Tibial nerve (tissue), 4 donors: ENCODE results near the gene MYCN.

ENCODE experiments used
- CTCF ChIP-seq, 5 experiments: fragments of 200-600 bp in 3 of 5; fragments of 450-650 bp in 2 of 5; sonication (generic) in 3 of 5; IDR thresholded peaks; one replicate each; pipeline ENCODE4 v1.5.1; 2016 to 2019; ENCODE audit warnings: antibody characterized with exemption in 5 of 5, mild to moderate bottlenecking in 3 of 5, moderate library complexity in 2 of 5
- EP300 ChIP-seq, 2 donors: sonication (generic); formaldehyde crosslinking; IDR thresholded peaks; one replicate each; pipeline ENCODE4 v1.6.1; 2017; ENCODE audit warnings: antibody characterized with exemption in 2 of 2, mild to moderate bottlenecking in 1 of 2
- POLR2A ChIP-seq, 2 donors: fragments of 450-650 bp; IDR thresholded peaks; one replicate each; pipeline ENCODE4 v1.6.1; 2017; ENCODE audit warnings: antibody characterized with exemption in 2 of 2, mild to moderate bottlenecking in 2 of 2, moderate library complexity in 2 of 2

- TF ChIP-seq POLR2A (IDR thresholded peaks at IDR 0.05): no peak
- TF ChIP-seq CTCF (IDR thresholded peaks at IDR 0.05): no peak
- TF ChIP-seq EP300 (IDR thresholded peaks at IDR 0.05): no peak
Observed at GRCh38 chr2:15895615-15896469, 44.5 kb upstream of the MYCN start.
